Measurements from ENCODE around the gene DENND5B.
"Not testable (repeated sequence)": the region's sequence is repeated elsewhere in the genome, so short reads cannot be mapped to it uniquely, and the experiment has no call there.

The DENND5B gene

DNA sequence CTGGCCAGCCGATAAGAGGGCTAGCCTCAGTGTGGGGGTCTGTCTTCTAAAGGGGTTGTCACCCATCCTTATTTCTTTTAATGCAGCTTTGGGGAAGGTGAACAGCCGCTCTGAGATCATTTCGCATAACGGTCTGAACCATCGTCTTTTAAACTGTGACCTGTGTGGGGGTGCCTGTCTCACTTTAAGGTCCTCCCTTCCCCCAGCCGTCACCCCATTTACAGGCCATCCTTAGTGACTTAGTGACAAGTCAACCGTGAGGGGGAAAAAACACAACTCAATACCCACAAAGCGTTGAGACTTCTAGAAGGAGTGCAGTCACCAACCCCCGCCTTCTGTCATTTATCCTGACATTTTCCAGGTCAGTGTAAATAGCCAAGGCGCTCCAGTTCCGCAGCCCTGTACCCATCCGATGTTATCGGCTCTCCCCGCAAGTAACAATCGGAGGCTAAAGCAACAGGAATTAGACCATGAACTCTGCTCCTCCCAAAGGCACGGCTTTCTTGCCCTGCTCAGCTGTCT is 505 bp upstream of the DENND5B start:
- DNase-seq (ENCODE audit: low spot score) = no peak

DNA sequence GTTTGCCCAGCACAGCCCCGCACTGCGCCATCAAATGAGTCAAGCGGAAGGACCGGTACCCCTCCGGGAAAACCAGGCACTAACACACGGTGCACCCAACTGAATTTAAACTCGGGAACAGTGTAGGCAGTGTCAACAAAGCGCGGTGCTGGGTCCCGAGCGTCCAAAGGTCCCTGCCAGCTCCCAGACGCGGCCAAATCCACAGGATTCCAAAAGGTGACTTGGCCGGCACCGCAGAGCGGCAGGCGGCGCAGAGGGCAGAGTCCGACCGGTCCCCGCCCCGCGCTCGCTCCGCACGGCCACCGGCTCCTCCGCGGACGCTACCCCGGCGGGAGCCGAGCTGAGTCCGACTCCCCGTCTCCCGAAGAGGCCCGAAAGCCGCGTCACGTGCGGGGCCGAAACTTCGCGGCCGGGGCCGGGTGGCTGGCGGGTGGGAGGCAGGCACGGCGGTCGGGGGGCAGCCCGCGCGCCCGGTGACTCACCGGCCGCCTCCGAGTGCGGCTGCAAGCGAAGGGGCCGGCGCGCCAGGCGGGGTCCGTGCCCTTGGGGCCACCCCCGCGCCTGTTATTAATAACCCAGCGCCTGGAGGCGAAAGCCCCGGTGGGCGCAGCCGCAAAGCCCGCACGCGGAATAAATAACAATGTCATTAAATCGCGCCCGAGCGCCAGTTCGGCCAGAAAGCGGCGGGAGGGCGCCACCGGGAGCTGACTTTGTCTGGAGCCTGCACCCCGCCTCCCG is 863 bp downstream of the DENND5B start:
- no peak for DNase-seq (ENCODE audit: low spot score)

DNA sequence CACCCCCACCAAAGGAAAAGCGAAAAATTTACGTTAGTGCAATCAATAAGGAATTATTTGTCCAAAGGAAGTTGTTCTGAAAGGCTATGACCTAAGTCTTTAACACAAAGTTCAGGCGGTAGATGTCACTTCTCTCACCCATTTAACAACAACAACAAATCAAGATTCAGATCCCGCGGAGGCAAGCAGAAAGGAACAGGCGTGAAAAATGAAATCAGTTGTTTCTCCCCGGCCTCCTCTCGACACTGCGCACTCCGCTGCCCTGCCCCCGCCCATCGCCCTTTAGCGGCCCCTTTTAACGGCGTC is 1.4 kb downstream of the DENND5B start:
- no peak for DNase-seq (ENCODE audit: low spot score)

DNA sequence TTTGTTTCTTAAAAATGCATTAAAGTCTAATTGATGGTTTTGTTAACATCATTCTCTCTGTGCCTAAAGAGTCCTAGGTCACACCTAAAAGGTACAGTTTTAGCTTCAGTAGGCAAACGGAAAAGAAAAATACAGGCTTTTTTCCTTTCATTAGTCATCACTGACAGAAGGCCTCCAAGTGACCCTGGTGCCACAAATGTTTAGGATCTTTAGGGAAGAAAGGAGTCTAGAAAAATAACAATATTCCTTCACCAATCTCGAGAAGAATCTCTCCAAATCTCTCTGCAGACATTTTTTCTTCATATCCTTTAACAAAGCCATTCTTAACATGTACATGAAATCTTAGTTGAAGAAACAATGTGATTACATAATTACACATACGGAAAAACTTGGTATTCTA is 2.0 kb downstream of the DENND5B start:
- DNase-seq (ENCODE audit: low spot score) = no peak

DNA sequence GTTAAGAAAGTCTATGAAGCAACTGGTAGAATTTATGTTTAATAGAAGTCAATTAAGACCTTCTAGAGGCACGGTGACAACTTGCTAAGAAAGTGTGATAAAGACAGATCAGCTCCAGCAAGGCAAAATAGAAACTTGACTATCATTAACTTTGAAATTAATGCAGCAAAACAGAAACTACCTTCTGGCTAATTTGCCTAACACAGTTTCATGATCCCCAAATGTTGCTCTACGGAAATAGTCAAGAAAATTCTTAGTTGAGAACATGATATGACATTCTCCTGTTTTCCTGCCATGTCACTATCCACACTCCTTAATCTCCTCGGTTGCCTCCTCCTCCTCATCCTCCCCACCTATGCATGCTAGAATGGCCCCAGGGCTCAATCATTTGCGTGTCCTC is 4.2 kb downstream of the DENND5B start:
- no peak for DNase-seq (ENCODE audit: low spot score)

DNA sequence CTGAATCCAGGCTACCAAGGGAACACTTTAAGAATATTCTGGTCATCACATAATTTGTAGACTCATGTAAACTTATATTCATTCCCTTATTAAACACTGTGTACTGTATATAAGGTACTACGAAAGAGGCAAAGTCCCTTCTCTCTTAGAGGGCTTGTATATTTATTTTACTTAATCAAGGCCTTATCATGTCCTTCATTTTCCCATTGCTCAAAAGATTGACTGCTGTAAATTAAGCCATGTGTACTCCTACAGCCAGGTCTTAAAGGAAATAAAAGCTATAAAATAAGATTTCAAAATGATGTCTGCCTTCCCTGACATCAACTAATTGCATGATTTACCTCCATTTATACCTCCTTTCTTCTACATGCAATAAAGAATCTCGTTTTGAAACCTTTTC is 5.0 kb downstream of the DENND5B start:
- no peak for DNase-seq (ENCODE audit: low spot score)

DNA sequence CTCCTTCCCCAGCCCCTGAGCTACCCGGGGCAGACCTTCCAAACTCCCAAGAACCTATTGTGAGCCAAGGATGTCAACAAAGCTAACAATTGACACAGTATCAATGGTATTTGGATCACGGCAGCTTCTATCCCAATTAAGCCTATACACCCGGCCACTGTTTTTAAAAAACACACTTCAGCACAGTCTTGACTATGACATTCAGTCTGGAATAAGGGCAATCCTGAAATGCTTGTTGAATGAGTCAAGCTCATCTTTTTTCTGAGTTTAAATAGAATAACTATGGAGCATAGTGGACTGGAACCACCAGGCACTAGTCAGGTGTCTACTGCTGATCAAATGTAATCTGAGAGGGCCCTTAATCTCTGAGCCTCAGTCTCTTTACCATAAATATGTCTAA is 5.7 kb downstream of the DENND5B start:
- DNase-seq (ENCODE audit: low spot score) = no peak

DNA sequence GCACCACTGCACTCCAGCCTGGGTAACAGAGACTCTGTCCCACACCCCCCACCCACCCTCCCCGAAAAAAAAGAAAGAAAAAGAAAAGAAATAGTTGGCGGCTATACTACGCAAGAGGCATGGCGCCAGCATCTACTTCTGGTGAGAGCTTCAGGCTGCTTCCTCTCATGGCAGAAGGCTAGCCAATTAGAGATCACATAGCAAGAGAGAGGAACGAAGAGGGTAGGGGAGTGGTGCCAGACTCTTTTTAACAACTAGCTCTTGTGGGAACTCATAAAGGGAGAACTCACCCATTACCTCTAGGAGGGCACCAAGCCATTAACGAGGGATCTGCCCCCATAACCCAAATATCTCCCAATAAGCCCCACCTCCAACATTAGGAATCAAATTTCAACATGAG is 6.2 kb downstream of the DENND5B start:
- DNase-seq (ENCODE audit: low spot score) = no peak

DNA sequence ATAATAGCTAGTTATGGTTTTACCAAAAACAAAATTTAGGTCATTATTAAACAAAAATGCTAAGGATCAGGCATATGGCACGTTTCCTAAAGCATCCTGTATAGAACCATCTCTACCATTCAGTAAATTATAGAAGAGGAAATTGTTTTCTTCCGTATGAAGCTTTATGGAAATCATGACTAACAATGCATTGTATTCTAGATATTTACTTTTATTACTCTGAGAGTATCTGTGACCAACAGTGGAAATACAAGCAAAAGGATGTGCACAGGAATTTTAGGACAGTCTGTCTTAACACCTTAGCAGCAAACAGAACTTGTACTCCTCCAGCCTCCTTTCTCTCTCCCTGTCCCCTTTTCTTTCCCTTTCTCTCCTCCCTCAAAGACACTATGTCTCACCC is 7.1 kb downstream of the DENND5B start:
- DNase-seq (ENCODE audit: low spot score) = no peak

DNA sequence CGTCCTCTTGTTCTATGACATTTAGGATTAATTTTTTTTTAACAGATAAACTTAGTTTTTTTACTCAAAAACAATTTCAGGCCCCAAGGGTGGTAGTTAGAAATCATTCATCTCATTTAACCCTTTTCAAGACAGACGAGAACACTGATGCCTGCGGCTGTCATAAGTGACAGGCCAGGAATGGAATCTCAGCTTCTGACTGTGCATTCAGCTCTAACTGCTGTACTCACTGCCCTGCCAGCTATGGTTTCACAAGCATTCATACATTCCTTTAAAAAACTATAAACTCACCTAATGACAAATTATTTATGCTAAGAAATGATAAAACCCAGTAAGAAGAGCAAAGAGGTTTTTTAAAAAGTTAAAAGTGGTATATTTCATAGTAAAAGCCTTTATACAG is 8.8 kb downstream of the DENND5B start:
- no peak for DNase-seq (ENCODE audit: low spot score)

DNA sequence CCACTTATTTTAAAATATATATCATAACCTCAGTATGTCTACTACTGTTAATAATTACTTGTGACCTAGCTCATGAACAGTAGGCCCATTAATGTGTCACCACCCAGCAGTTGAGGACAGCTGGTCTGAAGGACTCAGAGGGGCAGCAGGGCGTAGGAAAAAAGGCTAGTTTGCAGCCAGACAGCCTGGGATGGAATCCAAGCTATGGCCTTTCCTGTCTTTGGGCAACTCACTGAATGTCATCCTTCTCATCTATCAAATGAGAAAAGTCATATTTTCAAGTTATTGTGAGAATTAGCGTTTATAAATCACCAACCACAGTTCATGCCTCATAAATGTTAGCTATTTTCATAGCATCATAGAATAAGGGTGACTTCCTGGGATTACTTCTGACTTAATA is 12.3 kb downstream of the DENND5B start:
- no peak for DNase-seq (ENCODE audit: low spot score)

DNA sequence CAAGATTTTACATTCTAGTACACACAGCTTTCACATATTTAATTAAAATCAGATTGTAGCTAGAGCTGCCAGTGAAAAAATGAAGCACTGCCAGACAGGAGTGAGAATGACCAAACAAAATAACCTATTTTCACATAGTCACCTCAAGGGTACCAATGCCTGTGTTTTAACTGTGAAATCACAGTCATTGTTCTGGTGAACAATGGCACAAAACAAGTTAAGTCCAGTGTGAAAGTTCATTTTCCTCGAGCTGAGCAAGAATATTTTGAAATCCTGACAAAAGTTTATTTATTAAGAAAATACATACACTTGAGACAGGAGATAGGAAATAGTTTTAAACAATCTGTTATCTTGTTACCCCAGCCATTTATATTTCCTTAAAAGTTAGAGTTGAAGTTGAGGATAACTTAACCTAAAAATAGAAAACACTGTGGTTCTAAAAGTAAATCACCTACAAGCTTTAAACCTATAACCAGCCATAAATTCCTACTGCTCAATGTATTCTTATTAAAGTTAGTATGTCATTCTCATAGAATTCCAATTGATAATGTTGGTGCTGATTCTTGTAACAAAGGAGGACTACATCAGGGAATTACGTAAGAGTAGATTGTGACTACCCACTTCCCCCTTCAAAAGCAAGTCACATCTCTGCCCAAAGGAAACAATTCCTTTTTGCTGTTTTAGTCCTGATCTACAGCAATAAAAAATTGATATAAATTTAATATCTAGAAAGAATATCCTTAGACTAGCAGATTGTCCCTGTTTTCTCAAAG is 15.9 kb downstream of the DENND5B start:
- DNase-seq (ENCODE audit: low spot score) = no peak

DNA sequence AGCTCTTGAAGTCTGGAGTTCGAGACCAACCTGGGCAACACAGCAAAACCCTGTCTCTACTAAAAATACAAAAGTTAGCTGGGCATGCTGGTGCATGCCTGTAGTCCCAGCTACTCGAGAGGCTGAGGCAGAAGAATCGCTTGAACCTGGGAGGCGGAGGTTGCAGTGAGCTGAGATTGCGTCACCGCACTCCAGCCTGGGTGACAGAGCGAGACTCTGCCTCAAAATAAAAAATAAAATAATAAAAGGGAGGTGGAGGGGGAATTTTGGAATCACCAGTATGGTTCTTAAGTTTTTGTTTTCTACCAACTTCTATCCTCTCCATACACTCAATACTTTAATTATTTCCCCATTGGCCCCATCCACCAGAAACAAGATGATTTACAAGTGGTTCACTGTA is 16.6 kb downstream of the DENND5B start:
- not testable (repeated sequence) for DNase-seq (ENCODE audit: low spot score)

DNA sequence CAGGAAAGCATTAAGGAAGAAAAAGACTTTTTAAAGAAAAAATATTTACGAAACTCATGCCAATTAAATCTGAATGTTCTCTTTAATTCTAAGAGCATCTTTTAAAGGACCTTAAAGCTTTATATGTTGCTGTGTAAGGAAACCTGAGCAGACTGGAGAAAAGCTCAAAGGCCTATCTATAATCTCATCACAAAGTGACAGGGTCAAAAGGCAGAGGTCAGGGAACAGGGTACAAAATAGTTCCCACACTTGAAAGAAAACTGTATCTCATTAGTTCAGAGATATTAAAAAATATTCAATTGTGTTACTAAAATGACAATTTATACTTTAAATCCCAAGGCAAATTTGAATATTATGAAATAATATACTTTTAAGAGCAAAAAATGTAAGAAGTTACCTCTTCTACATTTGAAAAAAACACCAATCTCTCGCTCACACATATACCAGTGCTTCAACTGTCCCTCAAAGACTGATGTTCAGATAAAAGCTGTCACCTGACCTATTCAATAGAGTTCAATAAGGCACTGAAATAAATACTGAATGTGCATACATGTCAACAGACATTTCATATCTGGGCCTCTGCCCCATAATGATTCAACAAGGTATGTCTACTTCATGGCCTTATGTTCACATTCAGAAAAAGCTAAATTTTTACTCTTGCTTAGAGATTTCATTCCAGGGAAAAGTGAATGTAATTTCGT is 17.9 kb downstream of the DENND5B start:
- DNase-seq (ENCODE audit: low spot score) = no peak

DNA sequence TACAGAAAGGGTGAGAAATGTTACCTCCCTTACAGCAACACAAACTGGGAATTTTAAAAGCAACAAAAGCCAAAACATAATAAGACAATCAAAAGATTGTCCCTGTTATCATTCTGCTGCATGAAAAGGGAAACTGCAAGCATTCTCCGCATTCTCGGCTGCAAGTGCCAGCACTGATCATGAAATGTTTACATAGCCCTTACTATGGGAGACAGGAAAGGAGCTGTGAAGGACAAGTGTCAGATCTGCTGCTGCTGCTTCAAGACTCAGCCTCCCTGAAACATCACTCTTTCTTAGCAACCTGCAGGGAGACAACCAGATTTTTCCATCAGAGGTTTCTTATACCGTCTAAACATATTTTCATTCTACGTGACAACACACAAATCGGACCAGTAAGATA is 20.1 kb downstream of the DENND5B start:
- no peak for DNase-seq (ENCODE audit: low spot score)

DNA sequence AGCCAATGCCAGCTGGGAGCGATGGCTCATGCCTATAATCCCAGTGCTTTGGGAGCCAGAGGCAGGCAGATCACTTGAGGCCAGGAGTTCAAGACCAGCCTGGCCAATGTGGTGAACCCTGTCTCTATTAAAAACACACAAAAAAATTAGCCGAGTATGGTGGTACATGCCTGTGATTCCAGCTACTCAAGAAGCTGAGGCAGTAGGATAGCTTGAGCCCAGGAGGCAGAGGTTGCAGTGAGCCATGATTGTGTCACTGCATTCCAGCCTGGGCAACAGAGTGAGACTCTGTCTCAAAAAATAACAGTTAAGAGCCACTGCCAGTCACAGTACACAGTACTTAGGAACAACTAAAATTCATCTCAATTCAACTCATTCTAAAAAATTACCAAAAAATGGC is 21.4 kb downstream of the DENND5B start:
- DNase-seq (ENCODE audit: low spot score) = not testable (repeated sequence)

DNA sequence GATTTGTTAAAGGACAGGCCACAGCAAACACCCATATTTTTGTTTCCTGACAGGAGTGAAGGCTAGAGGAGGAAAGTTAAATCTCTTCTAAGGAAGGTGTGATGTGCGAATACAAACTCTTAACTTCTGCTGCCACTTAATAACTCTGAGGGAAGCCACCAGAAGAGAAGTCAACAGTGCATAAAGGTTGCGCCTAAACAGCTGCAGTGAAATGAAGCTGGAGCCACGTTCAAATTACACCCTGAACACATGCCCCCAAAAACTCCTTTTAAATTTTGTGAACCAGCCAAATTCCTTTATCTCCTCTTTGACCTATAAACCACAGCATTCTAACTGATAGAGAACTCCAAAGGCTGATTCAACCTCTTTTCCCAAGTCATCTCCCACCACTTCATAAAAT is 22.4 kb downstream of the DENND5B start:
- no peak for DNase-seq (ENCODE audit: low spot score)

DNA sequence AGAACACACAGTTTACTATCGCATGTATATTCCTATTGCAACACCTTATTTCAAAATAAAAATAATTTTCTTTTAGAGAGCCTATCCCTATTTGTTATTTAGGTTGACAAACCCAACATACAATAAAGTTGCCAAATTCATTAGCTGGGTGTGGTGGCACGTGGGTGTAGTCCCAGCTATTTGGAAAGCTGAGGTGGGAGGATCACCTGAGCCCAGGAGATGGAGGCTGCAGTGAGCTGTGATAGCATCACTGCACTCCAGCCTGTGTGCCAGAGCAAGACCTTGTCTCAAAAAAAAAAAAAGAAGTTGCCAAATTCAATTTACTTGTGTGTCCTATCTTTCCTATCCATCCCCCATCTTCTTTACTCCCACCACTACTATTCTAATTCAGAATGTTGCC is 23.9 kb downstream of the DENND5B start:
- DNase-seq (ENCODE audit: low spot score) = no peak

DNA sequence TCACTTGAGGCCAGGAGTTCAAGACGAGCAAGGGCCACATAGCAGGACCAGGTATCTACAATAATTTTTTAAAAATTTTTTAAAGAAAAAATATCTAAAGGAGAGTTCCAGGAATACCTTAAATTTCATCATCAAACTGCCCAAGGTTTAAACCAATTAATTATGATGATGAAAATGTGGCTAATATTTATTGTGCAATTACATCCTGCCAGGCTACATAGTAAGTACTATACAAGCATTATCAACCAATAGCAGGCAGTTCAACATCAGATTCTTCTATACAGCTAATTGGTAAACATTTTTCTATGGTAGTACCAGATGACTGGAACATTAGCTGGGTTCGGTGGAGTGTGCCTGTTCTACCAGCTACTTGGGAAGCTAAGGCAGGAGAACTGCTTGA is 24.4 kb downstream of the DENND5B start:
- DNase-seq (ENCODE audit: low spot score) = no peak

DNA sequence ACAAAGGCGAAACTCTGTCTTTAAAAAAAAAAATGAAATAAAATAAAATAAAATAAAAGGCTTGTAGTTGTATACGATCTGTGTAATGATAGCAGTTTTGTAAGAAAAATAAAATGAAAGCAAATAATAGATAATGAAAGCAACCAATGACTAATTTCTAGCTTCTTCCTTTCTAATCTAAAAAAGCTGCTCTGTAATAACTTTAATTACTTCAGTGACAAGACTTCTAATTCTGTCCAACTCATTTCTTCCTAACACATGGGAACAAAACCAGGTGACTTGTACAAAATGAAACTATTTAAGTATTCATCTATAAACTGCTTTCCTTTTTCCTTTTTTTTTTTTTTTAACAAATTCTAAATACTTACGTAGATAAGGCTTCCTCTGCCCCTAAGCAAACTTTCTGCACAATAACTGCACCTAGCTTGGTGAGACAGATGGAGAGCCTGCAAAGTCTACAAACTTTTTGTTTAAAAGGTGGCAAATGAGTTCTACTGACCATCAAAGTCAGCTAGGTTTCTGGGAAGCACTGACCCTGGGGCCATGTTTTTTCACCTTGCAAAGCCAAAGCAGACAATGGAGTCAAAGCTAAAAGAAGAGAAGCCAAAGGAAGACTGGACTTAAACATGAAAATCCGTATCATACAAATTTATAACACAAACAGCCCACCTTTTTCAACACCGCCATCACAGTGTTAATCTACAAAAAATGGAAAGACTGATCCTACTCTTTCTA is 28.2 kb downstream of the DENND5B start:
- no peak for DNase-seq (ENCODE audit: low spot score)

DNA sequence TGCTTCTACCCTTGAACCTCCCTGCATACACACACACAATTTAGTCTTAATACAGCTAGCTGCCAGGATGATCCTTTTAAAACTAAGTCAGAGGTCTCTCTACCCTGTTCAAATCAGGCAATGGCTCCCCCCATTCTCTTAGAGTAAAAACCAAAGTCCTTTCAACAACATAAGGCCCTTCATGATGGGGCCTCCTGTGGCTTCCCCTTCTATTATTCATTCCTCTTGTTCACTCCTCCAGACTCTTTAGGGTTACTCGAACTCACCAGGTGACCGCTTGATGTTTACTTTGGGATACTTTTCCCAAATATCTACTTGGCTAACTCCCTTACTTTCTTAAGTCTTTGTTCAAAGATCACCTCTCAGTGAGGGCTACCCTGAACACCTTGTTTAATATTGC is 30.4 kb downstream of the DENND5B start:
- no peak for DNase-seq (ENCODE audit: low spot score)

DNA sequence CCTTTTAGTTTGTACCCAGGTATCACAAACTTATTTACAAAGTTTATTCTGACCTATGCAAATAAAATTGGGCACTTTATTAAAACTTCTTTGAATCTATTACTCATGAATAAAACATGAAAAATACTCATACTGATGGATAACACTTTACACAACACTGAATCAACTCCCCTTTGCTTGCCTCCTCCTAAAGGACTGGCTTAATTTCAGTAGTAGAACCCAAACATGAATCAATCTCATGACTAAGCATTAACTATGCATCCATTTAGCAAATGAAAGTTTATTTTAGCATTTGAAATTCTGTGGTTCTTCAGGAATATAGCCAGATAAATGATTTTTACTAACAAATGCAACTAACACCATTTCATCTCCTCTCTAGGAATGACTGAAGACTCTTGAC is 32.4 kb downstream of the DENND5B start:
- DNase-seq (ENCODE audit: low spot score) = no peak
